ENCODE results near the gene SPECC1. TPM values are rescaled to one million over a fixed set of nuclear protein-coding genes. Genes with fewer than 3 reads are reported as not detected.

Gene SPECC1
- total RNA-seq, 2 donors from 2014 or later = 10.3 to 13.5 TPM

GRCh38 chr17:20207262-20207985 is 198.3 kb downstream of the SPECC1 start:
- no peaks in the 10 kb centered on the region for H3K36me3 ChIP-seq
- TF ChIP-seq CTCF (IDR thresholded peaks at IDR 0.05) = no peak
- no peak for DNase-seq (ENCODE audit: low spot score)
- H3K9me3 ChIP-seq = no peaks in the 10 kb centered on the region
- H3K4me1 ChIP-seq = no peaks in the 10 kb centered on the region
- H3K4me3 ChIP-seq = no peak overlapping the region
- no peaks in the 10 kb centered on the region for H3K27me3 ChIP-seq
- no peak overlapping the region for H3K27ac ChIP-seq

GRCh38 chr17:20208717-20209116 is 199.6 kb downstream of the SPECC1 start:
- no peak overlapping the region for H3K27ac ChIP-seq
- H3K9me3 ChIP-seq = no peaks in the 10 kb centered on the region
- H3K4me1 ChIP-seq = no peaks in the 10 kb centered on the region
- H3K4me3 ChIP-seq = no peak overlapping the region
- TF ChIP-seq CTCF (IDR thresholded peaks at IDR 0.05) = no peak
- no peak for DNase-seq (ENCODE audit: low spot score)
- no peaks in the 10 kb centered on the region for H3K27me3 ChIP-seq
- no peaks in the 10 kb centered on the region for H3K36me3 ChIP-seq

- H3K4me1 ChIP-seq = no peaks in the 10 kb centered on the region
- no peak overlapping the region for H3K4me3 ChIP-seq
- H3K27ac ChIP-seq = no peak overlapping the region
- TF ChIP-seq CTCF (IDR thresholded peaks at IDR 0.05) = no peak
- DNase-seq (ENCODE audit: low spot score) = no peak
- H3K27me3 ChIP-seq = no peaks in the 10 kb centered on the region
- no peaks in the 10 kb centered on the region for H3K9me3 ChIP-seq
- no peaks in the 10 kb centered on the region for H3K36me3 ChIP-seq
These were observed 201.0 kb downstream of the SPECC1 start for GRCh38 chr17:20210180-20210579.

- Histone ChIP-seq H3K27ac (no peak overlapping the region), H3K4me3 (no peak overlapping the region)
These were observed 201.5 kb downstream of the SPECC1 start for GRCh38 chr17:20210614-20211013.

GRCh38 chr17:20211246-20211645 is 202.1 kb downstream of the SPECC1 start:
- Histone ChIP-seq H3K27me3 (no peaks in the 10 kb centered on the region), H3K27ac (no peak overlapping the region), H3K9me3 (no peaks in the 10 kb centered on the region), H3K4me3 (no peak overlapping the region), H3K4me1 (no peaks in the 10 kb centered on the region), H3K36me3 (no peaks in the 10 kb centered on the region)
- TF ChIP-seq CTCF (IDR thresholded peaks at IDR 0.05) = no peak
- DNase-seq (ENCODE audit: low spot score) = no peak

More at GRCh38 chr17:20210614-20211013, 201.5 kb downstream of the SPECC1 start:
- Histone ChIP-seq H3K9me3 (no peaks in the 10 kb centered on the region), H3K4me1 (no peaks in the 10 kb centered on the region), H3K36me3 (no peaks in the 10 kb centered on the region), H3K27me3 (no peaks in the 10 kb centered on the region)
- no peak for DNase-seq (ENCODE audit: low spot score)
- TF ChIP-seq CTCF (IDR thresholded peaks at IDR 0.05) = no peak

- TF ChIP-seq CTCF (IDR thresholded peaks at IDR 0.05) = no peak
These were observed 204.3 kb downstream of the SPECC1 start for GRCh38 chr17:20213449-20213848.

More at GRCh38 chr17:20213449-20213848, 204.3 kb downstream of the SPECC1 start:
- H3K4me3 ChIP-seq = no peak overlapping the region
- DNase-seq (ENCODE audit: low spot score) = no peak
- no peaks in the 10 kb centered on the region for H3K27me3 ChIP-seq
- no peak overlapping the region for H3K27ac ChIP-seq
- H3K9me3 ChIP-seq = no peaks in the 10 kb centered on the region
- no peaks in the 10 kb centered on the region for H3K36me3 ChIP-seq
- H3K4me1 ChIP-seq = no peaks in the 10 kb centered on the region
